Mammary epithelial cell (primary cell): ENCODE measurements around the gene UBN2.
"Not testable (repeated sequence)": the region's sequence is repeated elsewhere in the genome, so short reads cannot be mapped to it uniquely, and the experiment has no call there.

Source experiments
- CTCF ChIP-seq, 2 donors: IDR thresholded peaks in 1 of 2; conservative IDR thresholded peaks in 1 of 2; 2 replicates each; pipeline ENCODE4 v1.5.1; 2011 to 2012; ENCODE audit warnings: inconsistent platforms in 2 of 2, low read length in 2 of 2, mild to moderate bottlenecking in 2 of 2, control low read depth in 1 of 2, low read depth in 1 of 2; ENCODE audit not compliant: insufficient read depth in 1 of 2; ENCODE audit errors: extremely low read depth in 1 of 2
- EZH2 ChIP-seq: IDR thresholded peaks from 2 replicates; pipeline ENCODE4 v1.6.1; 2012; ENCODE audit warnings: low read length, inconsistent platforms, borderline replicate concordance

- TF ChIP-seq CTCF (conservative IDR thresholded peaks at IDR 0.05 in 1 of 2, IDR thresholded peaks at IDR 0.05 in 1 of 2; ENCODE audit: extremely low read depth in 1 of 2, insufficient read depth in 1 of 2, low read depth in 1 of 2, low read length in 2 of 2); EZH2: not testable (repeated sequence)
Measured at GRCh38 chr7:139224836-139225235, 6.2 kb upstream of the UBN2 start.
